ENCODE measurements around the gene GIMAP5.
"Not testable (repeated sequence)": the region's sequence is repeated elsewhere in the genome, so short reads cannot be mapped to it uniquely, and the experiment has no call there.

DNA sequence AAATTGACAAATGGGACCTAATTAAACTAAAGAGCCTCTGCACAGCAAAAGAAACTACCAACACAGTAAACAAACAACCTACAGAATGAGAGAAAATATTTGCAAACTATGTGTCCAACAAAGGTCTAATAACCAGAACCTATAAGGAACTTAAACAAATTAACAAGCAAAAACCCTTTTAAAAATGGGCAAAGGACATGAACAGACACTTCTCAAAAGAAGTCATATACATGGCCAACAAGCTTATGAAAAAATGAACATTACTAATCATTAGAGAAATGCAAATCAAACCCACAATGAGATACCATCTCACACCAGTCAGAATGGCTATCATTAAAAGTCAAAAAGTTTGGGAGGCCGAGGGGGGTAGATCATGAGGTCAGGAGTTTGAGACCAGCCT is 36.9 kb downstream of the GIMAP5 start:
- TF ChIP-seq EZH2 (IDR thresholded peaks at IDR 0.05; ENCODE audit: insufficient read depth, poor library complexity, severe bottlenecking); EZH2phosphoT487 (IDR thresholded peaks at IDR 0.05; ENCODE audit: insufficient read depth, low read depth): not testable (repeated sequence)

Data from GM23248 (cell line).